H1 (cell line): Measurements from ENCODE around the gene PTGDS. TPM values are rescaled to one million over a fixed set of nuclear protein-coding genes. Genes with fewer than 3 reads are reported as not detected.

ENCODE experiments used
- BACH1 ChIP-seq: IDR thresholded peaks from 2 replicates; pipeline ENCODE4 v1.6.1; 2012; ENCODE audit warnings: low read length, improper control_type of control experiment
- CBX8 ChIP-seq: fragments of 300-800, 300-1000 bp; sonication (generic); IDR thresholded peaks from 2 replicates; pipeline ENCODE4 v1.7.1; 2016; ENCODE audit warnings: low read depth, low read length, borderline replicate concordance
- CTBP2 ChIP-seq: IDR thresholded peaks from 2 replicates; pipeline ENCODE4 v1.7.0; 2011; ENCODE audit warnings: borderline replicate concordance, mild to moderate bottlenecking, moderate library complexity, mixed read lengths, low read length; ENCODE audit not compliant: insufficient read depth, insufficient read length
- HDAC2 ChIP-seq, 2 experiments: fragments of 300-600 bp in 1 of 2; sonication (generic) in 1 of 2; IDR thresholded peaks; 2 replicates each; pipeline ENCODE4 v1.6.1; 2011 to 2012; ENCODE audit warnings: low read depth in 2 of 2, low read length in 2 of 2, mild to moderate bottlenecking in 2 of 2, moderate library complexity in 2 of 2, borderline replicate concordance in 1 of 2, inconsistent platforms in 1 of 2
- JUND ChIP-seq: IDR thresholded peaks from 2 replicates; pipeline ENCODE4 v1.6.1; 2011; ENCODE audit warnings: mild to moderate bottlenecking, improper control_type of control experiment, low read length
- RAD21 ChIP-seq, 2 experiments: IDR thresholded peaks in 1 of 2; conservative IDR thresholded peaks in 1 of 2; 2 replicates each; pipeline ENCODE4 v1.6.1; 2011; ENCODE audit warnings: low read depth in 2 of 2, low read length in 2 of 2, improper control_type of control experiment in 1 of 2, inconsistent platforms in 1 of 2, mild to moderate bottlenecking in 1 of 2, moderate library complexity in 1 of 2
- SIRT6 ChIP-seq: IDR thresholded peaks from one replicate; pipeline ENCODE4 v1.7.1; 2012; ENCODE audit warnings: low read length, inconsistent platforms
- SP4 ChIP-seq: IDR thresholded peaks from 2 replicates; pipeline ENCODE4 v1.6.1; 2012; ENCODE audit warnings: low read length, inconsistent platforms
- polyA plus RNA-seq, 7 experiments: library from polyadenylated mRNA; depleted of rRNA in 3 of 7; stranded (reverse) in 5 of 7; unstranded in 2 of 7; fragments of >200 nt in 5 of 7; fragments of 200-250 nt in 2 of 7; gene quantifications; 1 replicate in 5 of 7; 2 replicates in 1 of 7; 4 replicates in 1 of 7; pipeline versions ENCODE4 v1.2.1 to v1.2.3, GENCODE V29; 2011 to 2013; ENCODE audit warnings: missing spikeins in 2 of 7, mixed read lengths in 2 of 7
- total RNA-seq: library from RNA; stranded (reverse); fragmentation: NEBNext Ultra II Directional; extraction: Animal tissue kit (Norgen Biotek cat#: 25700); gene quantifications from 2 replicates; pipeline ENCODE4 v1.2.1, GENCODE V29; 2021

Gene PTGDS
- total and polyA plus RNA-seq, 2 of the 8 experiments (the other 6 are each of a cell fraction or from before 2014, with no cell fraction given), result 1.7 to 2.3 TPM

GRCh38 chr9:136988872-136989271 lies 11.6 kb downstream of the PTGDS start (continued):
- no peak for TF ChIP-seq RAD21 (IDR thresholded peaks at IDR 0.05 in 1 of 2, conservative IDR thresholded peaks at IDR 0.05 in 1 of 2; ENCODE audit: low read depth in 2 of 2, low read length in 2 of 2)
- TF ChIP-seq HDAC2 (IDR thresholded peaks at IDR 0.05; ENCODE audit: borderline replicate concordance in 1 of 2, low read depth in 2 of 2, low read length in 2 of 2), result no peak
- TF ChIP-seq BACH1, result no peak
- no peak for TF ChIP-seq CBX8
- no peak for TF ChIP-seq SP4
- TF ChIP-seq CTBP2, result no peak
- no peak for TF ChIP-seq SIRT6
- TF ChIP-seq JUND, result no peak
